NB4 (cell line): ENCODE data around the gene C1QTNF6.

Experiments
- DNase-seq: peaks from one replicate; pipeline ENCODE4 v3.0.0; 2010; ENCODE audit warnings: low read depth
- H3K4me3 ChIP-seq: one replicate; pipeline ENCODE4 v1.5.1; 2011; ENCODE audit warnings: mild to moderate bottlenecking, low read depth, low read length, moderate library complexity
- MAX ChIP-seq: IDR thresholded peaks from 2 replicates; pipeline ENCODE4 v1.6.1; 2011; ENCODE audit warnings: low read depth, low read length
- MYC ChIP-seq: IDR thresholded peaks from 2 replicates; pipeline ENCODE4 v1.6.1; 2011; ENCODE audit warnings: low read depth, low read length
- POLR2A ChIP-seq: IDR thresholded peaks from 2 replicates; pipeline ENCODE4 v1.6.1; 2011; ENCODE audit warnings: mild to moderate bottlenecking; ENCODE audit not compliant: insufficient read length; ENCODE audit errors: extremely low read depth
- TF ChIP-seq, protein P1 (sequence below): IDR thresholded peaks from one replicate; pipeline ENCODE4 v1.5.1; 2012; ENCODE audit warnings: low read depth, low read length

The C1QTNF6 gene

GRCh38 chr22:37209140-37209845 lies 21.2 kb upstream of the C1QTNF6 start:
- DNase-seq, result no peak
- TF ChIP-seq POLR2A (no peak), MAX (no peak), MYC (no peak)
- TF ChIP-seq, protein P1, sequence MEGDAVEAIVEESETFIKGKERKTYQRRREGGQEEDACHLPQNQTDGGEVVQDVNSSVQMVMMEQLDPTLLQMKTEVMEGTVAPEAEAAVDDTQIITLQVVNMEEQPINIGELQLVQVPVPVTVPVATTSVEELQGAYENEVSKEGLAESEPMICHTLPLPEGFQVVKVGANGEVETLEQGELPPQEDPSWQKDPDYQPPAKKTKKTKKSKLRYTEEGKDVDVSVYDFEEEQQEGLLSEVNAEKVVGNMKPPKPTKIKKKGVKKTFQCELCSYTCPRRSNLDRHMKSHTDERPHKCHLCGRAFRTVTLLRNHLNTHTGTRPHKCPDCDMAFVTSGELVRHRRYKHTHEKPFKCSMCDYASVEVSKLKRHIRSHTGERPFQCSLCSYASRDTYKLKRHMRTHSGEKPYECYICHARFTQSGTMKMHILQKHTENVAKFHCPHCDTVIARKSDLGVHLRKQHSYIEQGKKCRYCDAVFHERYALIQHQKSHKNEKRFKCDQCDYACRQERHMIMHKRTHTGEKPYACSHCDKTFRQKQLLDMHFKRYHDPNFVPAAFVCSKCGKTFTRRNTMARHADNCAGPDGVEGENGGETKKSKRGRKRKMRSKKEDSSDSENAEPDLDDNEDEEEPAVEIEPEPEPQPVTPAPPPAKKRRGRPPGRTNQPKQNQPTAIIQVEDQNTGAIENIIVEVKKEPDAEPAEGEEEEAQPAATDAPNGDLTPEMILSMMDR, result no peak
- H3K4me3 ChIP-seq, result no peak overlapping the region

GRCh38 chr22:37208401-37209139 lies 20.5 kb upstream of the C1QTNF6 start:
- no peak overlapping the region for H3K4me3 ChIP-seq
- no peak for TF ChIP-seq POLR2A
- TF ChIP-seq, protein P1, result no peak
- TF ChIP-seq MYC, result no peak
- no peak for TF ChIP-seq MAX
- DNase-seq, result no peak

- no peak for DNase-seq
- H3K4me3 ChIP-seq, result no peak overlapping the region
- no peak for TF ChIP-seq MAX
- TF ChIP-seq POLR2A, result no peak
- TF ChIP-seq MYC, result no peak
- TF ChIP-seq, protein P1, result no peak
Observed at GRCh38 chr22:37207981-37208380, 19.9 kb upstream of the C1QTNF6 start.

DNA sequence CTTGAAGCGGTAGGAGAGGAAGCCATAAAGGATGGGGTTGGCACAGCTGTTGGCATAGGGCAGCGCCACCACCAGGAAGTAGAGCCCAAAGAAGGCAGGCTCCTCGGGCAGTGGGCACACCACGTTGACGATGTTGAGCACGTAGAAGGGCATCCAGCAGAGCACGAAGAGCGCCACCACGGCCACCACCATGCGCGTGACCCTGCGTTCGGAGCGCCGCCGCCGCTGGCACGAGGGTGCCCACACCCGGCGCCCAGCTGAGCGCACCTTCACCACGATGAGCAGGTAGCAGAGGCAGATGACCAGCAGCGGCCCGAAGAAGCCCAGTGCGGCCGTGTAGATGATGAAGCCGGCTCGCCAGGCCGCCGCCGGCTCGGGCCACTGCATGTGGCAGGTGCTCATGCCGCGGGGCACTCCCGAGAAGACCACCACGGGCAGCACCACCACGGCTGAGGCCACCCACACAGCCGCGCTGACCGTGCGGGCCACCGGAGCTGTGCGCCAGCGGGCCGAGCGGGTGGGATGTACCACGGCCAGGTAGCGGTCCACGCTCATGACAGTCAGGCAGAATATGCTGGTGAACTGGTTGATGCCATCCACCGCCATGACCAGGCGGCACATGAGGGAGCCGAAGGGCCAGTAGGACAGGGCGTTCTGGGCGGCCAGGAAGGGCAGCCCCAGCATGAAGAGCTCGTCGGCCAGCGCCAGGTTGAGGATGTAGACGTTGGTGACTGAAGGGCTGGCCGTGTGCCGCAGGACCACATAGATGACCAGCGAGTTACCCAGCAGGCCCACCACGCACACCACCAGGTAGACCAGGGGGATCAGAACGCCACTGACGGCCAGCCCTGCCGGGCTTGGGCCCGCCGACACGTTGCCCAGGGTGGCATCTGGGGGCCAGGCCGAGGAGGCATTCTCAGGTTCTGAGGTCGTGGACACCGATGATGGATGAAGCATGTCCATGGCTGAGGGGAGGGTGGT lies 19.1 kb upstream of the C1QTNF6 start:
- no peak overlapping the region for H3K4me3 ChIP-seq
- no peak for DNase-seq
- TF ChIP-seq, protein P1, result no peak
- TF ChIP-seq POLR2A, result no peak
- no peak for TF ChIP-seq MYC

- no peak overlapping the region for H3K4me3 ChIP-seq
- TF ChIP-seq, protein P1, result no peak
- DNase-seq, result no peak
Observed at GRCh38 chr22:37206118-37206840, 18.2 kb upstream of the C1QTNF6 start.
